CD8-positive, alpha-beta memory T cell (primary cell): ENCODE measurements around the gene MMP19. TPM values are rescaled to one million over a fixed set of nuclear protein-coding genes. Genes with fewer than 3 reads are reported as not detected.
"Not testable (repeated sequence)": the region's sequence is repeated elsewhere in the genome, so short reads cannot be mapped to it uniquely, and the experiment has no call there.

Source experiments
- CTCF ChIA-PET: fragments of 350-600 bp; sonication (Branson Sonifier 250); formaldehyde crosslinking; loops from one replicate; lab custom pipeline; 2021; ENCODE audit warnings: antibody characterized with exemption; lab: Charles Lee
- POLR2A ChIA-PET: fragments of 350-600 bp; sonication (Branson Sonifier 250); formaldehyde crosslinking; loops from one replicate; lab custom pipeline; 2021; ENCODE audit warnings: antibody characterized with exemption; lab: Charles Lee
- DNase-seq, 5 donors: peaks; one replicate each; pipeline versions ENCODE4 v3.0.0 to v3.0.0-alpha.2; 2020 to 2022; ENCODE audit warnings: mixed read lengths in 1 of 5
- H3K27ac ChIP-seq: one replicate; pipeline ENCODE4 v1.7.0; 2013; ENCODE audit warnings: low read depth, mild to moderate bottlenecking, low read length, moderate library complexity
- H3K27me3 ChIP-seq: 2 replicates; pipeline ENCODE4 v1.7.0; 2013; ENCODE audit warnings: low read length, mild to moderate bottlenecking; ENCODE audit not compliant: insufficient read depth, poor library complexity, severe bottlenecking
- H3K36me3 ChIP-seq: 2 replicates; pipeline ENCODE4 v1.7.0; 2013; ENCODE audit warnings: mild to moderate bottlenecking, low read length, moderate library complexity; ENCODE audit not compliant: insufficient read depth
- H3K4me1 ChIP-seq: 2 replicates; pipeline ENCODE4 v1.7.0; 2013; ENCODE audit warnings: mild to moderate bottlenecking, low read length, moderate library complexity; ENCODE audit not compliant: insufficient read depth
- H3K4me3 ChIP-seq: 2 replicates; pipeline ENCODE4 v1.7.0; 2013; ENCODE audit warnings: mild to moderate bottlenecking, low read length
- H3K9me3 ChIP-seq: 2 replicates; pipeline ENCODE4 v1.7.0; 2013; ENCODE audit warnings: mild to moderate bottlenecking, low read length
- H3K27ac Mint-ChIP-seq, 8 donors: one replicate each; pipeline ENCODE4 v1.8.0; 2020 to 2021; ENCODE audit warnings: mixed read lengths in 8 of 8, mild to moderate bottlenecking in 6 of 8, inconsistent platforms in 3 of 8, moderate library complexity in 3 of 8
- H3K27me3 Mint-ChIP-seq, 2 donors: one replicate each; pipeline ENCODE4 v1.8.0; 2020 to 2021; ENCODE audit warnings: mixed read lengths in 2 of 2, mild to moderate bottlenecking in 1 of 2, moderate library complexity in 1 of 2
- H3K36me3 Mint-ChIP-seq, 3 donors: one replicate each; pipeline ENCODE4 v1.8.0; 2020 to 2021; ENCODE audit warnings: mixed read lengths in 3 of 3, inconsistent platforms in 1 of 3, mild to moderate bottlenecking in 1 of 3
- H3K4me1 Mint-ChIP-seq, 3 donors: one replicate each; pipeline ENCODE4 v1.8.0; 2020 to 2021; ENCODE audit warnings: mixed read lengths in 3 of 3, inconsistent platforms in 1 of 3, mild to moderate bottlenecking in 1 of 3
- H3K4me3 Mint-ChIP-seq, 7 donors: one replicate each; pipeline ENCODE4 v1.8.0; 2020 to 2021; ENCODE audit warnings: mixed read lengths in 7 of 7, mild to moderate bottlenecking in 6 of 7, moderate library complexity in 4 of 7, inconsistent platforms in 2 of 7
- H3K9me3 Mint-ChIP-seq, 5 donors: one replicate each; pipeline ENCODE4 v1.8.0; 2020 to 2022; ENCODE audit warnings: mixed read lengths in 5 of 5, mild to moderate bottlenecking in 3 of 5, moderate library complexity in 2 of 5, inconsistent platforms in 1 of 5
- polyA plus RNA-seq: library from polyadenylated mRNA; unstranded; fragments of 300-500 nt; fragmentation: Illumina TruSeq; gene quantifications from one replicate; pipeline ENCODE4 v1.2.3, GENCODE V29; 2021
- total RNA-seq, 2 experiments: library from RNA; stranded (reverse); gene quantifications; one replicate each; pipeline ENCODE4 v1.2.3, GENCODE V29; 2021

The MMP19 gene, protein sequence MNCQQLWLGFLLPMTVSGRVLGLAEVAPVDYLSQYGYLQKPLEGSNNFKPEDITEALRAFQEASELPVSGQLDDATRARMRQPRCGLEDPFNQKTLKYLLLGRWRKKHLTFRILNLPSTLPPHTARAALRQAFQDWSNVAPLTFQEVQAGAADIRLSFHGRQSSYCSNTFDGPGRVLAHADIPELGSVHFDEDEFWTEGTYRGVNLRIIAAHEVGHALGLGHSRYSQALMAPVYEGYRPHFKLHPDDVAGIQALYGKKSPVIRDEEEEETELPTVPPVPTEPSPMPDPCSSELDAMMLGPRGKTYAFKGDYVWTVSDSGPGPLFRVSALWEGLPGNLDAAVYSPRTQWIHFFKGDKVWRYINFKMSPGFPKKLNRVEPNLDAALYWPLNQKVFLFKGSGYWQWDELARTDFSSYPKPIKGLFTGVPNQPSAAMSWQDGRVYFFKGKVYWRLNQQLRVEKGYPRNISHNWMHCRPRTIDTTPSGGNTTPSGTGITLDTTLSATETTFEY
- total RNA-seq (1 to 10 TPM in 1 of 2 experiments, under 1 TPM in 1; 0.29 to 1.0 TPM), polyA plus RNA-seq (not detected)

DNA sequence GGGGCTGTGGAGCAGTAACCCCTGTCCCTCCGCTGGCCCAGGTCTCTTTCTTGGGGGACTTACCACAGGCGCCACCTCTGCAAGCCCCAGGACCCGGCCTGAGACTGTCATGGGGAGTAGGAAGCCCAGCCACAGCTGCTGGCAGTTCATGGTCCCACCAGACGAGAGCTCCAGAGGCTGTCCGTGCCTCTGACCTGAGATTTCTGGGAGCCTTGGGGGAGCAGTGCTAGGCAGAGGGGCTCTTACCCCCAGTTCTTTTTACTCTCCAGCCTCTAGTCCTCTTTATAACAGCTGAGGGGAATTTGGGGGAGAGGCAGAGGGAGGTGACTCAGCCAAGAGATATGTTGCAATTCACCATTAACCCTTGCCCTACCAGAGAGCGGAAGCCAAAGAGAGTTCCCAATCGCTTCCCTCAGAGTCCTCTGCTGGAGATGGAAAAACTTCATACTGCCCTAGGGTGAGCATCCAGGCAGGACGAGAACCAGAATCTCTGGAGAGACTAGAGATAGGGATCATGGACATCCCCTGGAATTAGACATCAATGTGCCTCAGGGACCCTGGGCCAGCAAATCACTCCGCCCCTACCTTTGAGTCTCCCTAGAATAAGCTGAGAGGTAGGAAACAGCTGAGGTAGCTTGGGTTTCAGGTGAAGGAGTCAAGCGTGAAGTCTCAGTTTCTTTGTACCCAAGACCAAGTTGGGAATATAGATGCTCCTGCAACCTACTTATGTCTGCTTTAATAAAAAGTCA, at the start of gene MMP19:
Gene MMP19 (minus strand): TSS at position 256 of the 749 bp plus-strand sequence. CDS start 106 bp downstream, at position 150.
- Histone ChIP-seq H3K27ac (no peak within 1 kb of the TSS), H3K4me1 (no peaks in the 10 kb centered on the region), H3K9me3 (no peaks in the 10 kb centered on the region), H3K36me3 (no peaks in the 10 kb centered on the region), H3K27me3 (no peaks in the 10 kb centered on the region), H3K4me3 (no peak within 1 kb of the TSS)
- Mint-ChIP-seq H3K9me3 (no peaks in the 10 kb centered on the region), H3K27me3 (peaks cover 0 to 13% of the 10 kb centered on the region in 2 donors), H3K27ac (peak within 1 kb of the TSS in 1 of 8 donors; percentile 89), H3K36me3 (no peaks in the 10 kb centered on the region), H3K4me3 (peak within 1 kb of the TSS in 1 of 7 donors; percentile 38), H3K4me1 (no peaks in the 10 kb centered on the region)
- DNase-seq, result no peak
- ChIA-PET CTCF (no interaction called here), POLR2A (interaction anchor here (0.6 kb wide), 1 partner anchor 766 kb away, joined by 4 read pairs; no protein-coding TSS in a partner anchor)

- Mint-ChIP-seq H3K4me1 (no peaks in the 10 kb centered on the region), H3K27me3 (no peaks in the 10 kb centered on the region), H3K36me3 (peaks cover 0 to 3% (median 0%) of the 10 kb centered on the region in 3 donors), H3K27ac (peak overlapping the region in 1 of 8 donors; percentile 79), H3K4me3 (no peak overlapping the region), H3K9me3 (no peaks in the 10 kb centered on the region)
- ChIA-PET POLR2A (no interaction called here), CTCF (no interaction called here)
- no peaks in the 10 kb centered on the region for H3K27me3 ChIP-seq
- no peaks in the 10 kb centered on the region for H3K9me3 ChIP-seq
- H3K4me1 ChIP-seq, result no peaks in the 10 kb centered on the region
- no peaks in the 10 kb centered on the region for H3K36me3 ChIP-seq
- DNase-seq, result no peak
- H3K27ac ChIP-seq, result no peak overlapping the region
- H3K4me3 ChIP-seq, result no peak overlapping the region
Measured at GRCh38 chr12:55891310-55891709, 48.6 kb upstream of the MMP19 start.

DNA sequence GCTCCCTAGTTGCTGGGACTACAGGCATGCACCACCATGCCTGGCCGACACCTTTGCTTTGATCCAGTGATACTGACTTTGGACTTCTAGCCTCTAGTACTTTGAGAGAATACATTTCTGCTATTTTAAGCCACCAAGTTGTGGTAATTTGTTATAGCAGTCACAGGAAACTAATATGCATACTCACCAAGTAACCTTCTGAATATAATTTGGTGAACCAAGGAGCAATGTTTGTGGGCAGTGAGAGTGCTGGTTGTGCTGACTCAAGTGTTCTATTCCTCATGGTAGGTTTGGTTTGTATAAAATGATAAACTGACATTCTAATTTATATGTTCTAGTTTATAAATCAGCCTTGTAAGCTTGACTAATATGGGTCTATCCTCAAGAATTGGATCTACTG, 42.4 kb upstream of the MMP19 start:
- CTCF ChIA-PET, result no interaction called here
- no peak overlapping the region for H3K4me3 ChIP-seq
- Mint-ChIP-seq H3K36me3 (peaks cover 0 to 4% (median 3%) of the 10 kb centered on the region in 3 donors), H3K27ac (no peak overlapping the region), H3K4me1 (no peaks in the 10 kb centered on the region), H3K4me3 (no peak overlapping the region), H3K27me3 (no peaks in the 10 kb centered on the region), H3K9me3 (no peaks in the 10 kb centered on the region)
- POLR2A ChIA-PET, result no interaction called here
- no peaks in the 10 kb centered on the region for H3K9me3 ChIP-seq
- no peak for DNase-seq
- H3K36me3 ChIP-seq, result no peaks in the 10 kb centered on the region
- H3K4me1 ChIP-seq, result no peaks in the 10 kb centered on the region
- H3K27me3 ChIP-seq, result no peaks in the 10 kb centered on the region
- no peak overlapping the region for H3K27ac ChIP-seq

- no peaks in the 10 kb centered on the region for H3K27me3 ChIP-seq
- H3K36me3 ChIP-seq, result no peaks in the 10 kb centered on the region
- H3K4me3 Mint-ChIP-seq, result no peak overlapping the region
- ChIA-PET POLR2A (no interaction called here), CTCF (no interaction called here)
- H3K9me3 ChIP-seq, result no peaks in the 10 kb centered on the region
- no peaks in the 10 kb centered on the region for H3K27me3 Mint-ChIP-seq
- H3K27ac ChIP-seq, result no peak overlapping the region
- H3K36me3 Mint-ChIP-seq, result peaks cover 2 to 14% (median 8%) of the 10 kb centered on the region in 3 donors
- H3K4me1 ChIP-seq, result no peaks in the 10 kb centered on the region
- DNase-seq, result no peak
- peak overlapping the region in 1 of 8 donors; percentile 31 for H3K27ac Mint-ChIP-seq
- no peaks in the 10 kb centered on the region for H3K4me1 Mint-ChIP-seq
- H3K9me3 Mint-ChIP-seq, result peaks cover 7 to 12% (median 10%) of the 10 kb centered on the region in 5 donors
- no peak overlapping the region for H3K4me3 ChIP-seq
Measured at GRCh38 chr12:55877824-55878223, 35.1 kb upstream of the MMP19 start.

- Histone ChIP-seq H3K27me3 (no peaks in the 10 kb centered on the region), H3K36me3 (no peaks in the 10 kb centered on the region), H3K4me1 (no peaks in the 10 kb centered on the region), H3K27ac (no peak overlapping the region), H3K9me3 (no peaks in the 10 kb centered on the region), H3K4me3 (no peak overlapping the region)
- Mint-ChIP-seq H3K4me1 (no peaks in the 10 kb centered on the region), H3K4me3 (no peak overlapping the region), H3K27ac (no peak overlapping the region), H3K27me3 (peaks cover 0 to 1% of the 10 kb centered on the region in 2 donors), H3K9me3 (peaks cover 7 to 12% (median 10%) of the 10 kb centered on the region in 5 donors), H3K36me3 (peaks cover 2 to 10% (median 6%) of the 10 kb centered on the region in 3 donors)
- DNase-seq, result no peak
- CTCF ChIA-PET, result no interaction called here
- POLR2A ChIA-PET, result no interaction called here
Measured at GRCh38 chr12:55875704-55876467, 33.1 kb upstream of the MMP19 start.

DNA sequence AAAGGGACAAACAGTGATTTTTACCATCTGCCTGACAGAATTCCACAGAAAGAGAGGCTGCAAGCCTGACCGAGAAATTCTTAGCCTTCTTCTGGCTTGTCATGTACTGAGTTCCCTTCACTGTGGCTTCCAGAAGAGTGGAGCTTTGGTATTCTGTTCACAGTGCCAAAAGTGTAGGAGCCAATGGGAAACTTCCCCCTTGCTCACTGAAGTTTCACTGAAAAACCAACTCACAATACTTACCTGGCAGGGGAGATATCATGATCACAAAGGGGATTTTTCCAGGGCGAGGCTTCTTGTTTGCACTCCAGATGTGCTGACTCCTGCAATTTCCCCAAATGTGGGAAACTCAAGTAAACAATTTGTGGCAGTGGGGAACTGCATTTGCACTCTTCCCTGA, 31.7 kb upstream of the MMP19 start:
- CTCF ChIA-PET, result no interaction called here

DNA sequence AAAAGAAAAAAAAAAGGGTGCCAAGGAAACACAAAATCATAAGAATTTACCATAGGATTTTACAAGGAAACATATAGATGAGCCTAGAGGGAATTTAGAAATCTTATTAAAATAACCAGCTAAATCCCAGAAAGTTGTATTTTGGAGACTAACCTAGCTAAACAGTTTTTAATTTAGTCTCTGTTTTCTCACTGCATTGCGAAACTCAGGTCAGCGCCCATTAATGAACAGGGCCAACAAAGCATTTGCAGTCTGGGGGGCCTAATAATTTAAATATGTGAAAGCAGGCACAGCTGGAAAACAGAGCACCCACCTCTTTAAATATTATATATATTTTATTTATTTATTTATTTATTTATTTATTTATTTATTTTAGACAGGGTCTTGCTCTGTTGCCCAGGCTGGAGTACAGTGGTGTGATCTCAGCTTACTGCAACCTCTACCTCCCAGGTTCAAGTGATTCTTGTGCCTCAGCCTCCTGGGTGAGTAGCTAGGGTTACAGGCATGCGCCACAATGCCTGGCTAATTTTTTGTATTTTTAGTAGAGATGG, 23.8 kb upstream of the MMP19 start:
- POLR2A ChIA-PET, result interaction anchor here (0.8 kb wide), 1 partner anchor 740 kb away, joined by 5 read pairs; no protein-coding TSS in a partner anchor
- H3K27ac Mint-ChIP-seq, H3K36me3 ChIP-seq, H3K4me3 Mint-ChIP-seq, H3K4me1 ChIP-seq, H3K27ac ChIP-seq, H3K27me3 Mint-ChIP-seq, H3K27me3 ChIP-seq, H3K36me3 Mint-ChIP-seq, CTCF ChIA-PET, DNase-seq, H3K9me3 ChIP-seq, H3K4me3 ChIP-seq, H3K9me3 Mint-ChIP-seq, H3K4me1 Mint-ChIP-seq: not testable (repeated sequence)

More for the DNA sequence above, 31.7 kb upstream of the MMP19 start:
- Histone ChIP-seq H3K27ac (no peak overlapping the region), H3K4me1 (no peaks in the 10 kb centered on the region), H3K36me3 (no peaks in the 10 kb centered on the region), H3K9me3 (no peaks in the 10 kb centered on the region), H3K27me3 (no peaks in the 10 kb centered on the region), H3K4me3 (no peak overlapping the region)
- no peak overlapping the region for H3K4me3 Mint-ChIP-seq
- no peak overlapping the region for H3K27ac Mint-ChIP-seq
- H3K4me1 Mint-ChIP-seq, result no peaks in the 10 kb centered on the region
- peaks cover 2 to 10% (median 6%) of the 10 kb centered on the region in 3 donors for H3K36me3 Mint-ChIP-seq
- peaks cover 7 to 12% (median 10%) of the 10 kb centered on the region in 5 donors for H3K9me3 Mint-ChIP-seq
- POLR2A ChIA-PET, result no interaction called here
- DNase-seq, result no peak
- H3K27me3 Mint-ChIP-seq, result peaks cover 0 to 1% of the 10 kb centered on the region in 2 donors
